PC-3 (cell line): ENCODE results near the gene AQP3. TPM values are rescaled to one million over a fixed set of nuclear protein-coding genes. Genes with fewer than 3 reads are reported as not detected.

Experiments used
- ATAC-seq: fragments of 200-7000 bp; cut with Tn5 transposase; 2 replicates; pipeline ENCODE4 v1.9.1; 2020; ENCODE audit warnings: mild to moderate bottlenecking, moderate library complexity
- BruUV-seq: library from RNA; stranded (reverse); fragments of 400-500 nt; replicated peaks from 2 replicates; lab custom pipeline; 2021; lab: Mats Ljungman, UMichigan
- CTCF ChIA-PET: fragments of 300-600 bp; sonication (Branson Sonifier 250); formaldehyde crosslinking; loops from one replicate; lab custom pipeline; 2022; ENCODE audit warnings: antibody characterized with exemption; lab: Charles Lee
- POLR2A ChIA-PET: fragments of 300-600 bp; sonication (Branson Sonifier 250); formaldehyde crosslinking; loops from one replicate; lab custom pipeline; 2022; ENCODE audit warnings: antibody characterized with exemption; ENCODE audit not compliant: unreplicated experiment; lab: Charles Lee
- DNase-seq: peaks from one replicate; pipeline ENCODE4 v3.0.0-alpha.2; 2015
- H2AFZ ChIP-seq: fragments of 300-600 bp; sonication (generic); 2 replicates; pipeline ENCODE4 v1.6.0; 2016; ENCODE audit warnings: antibody characterized with exemption, low read length
- H3F3A ChIP-seq: fragments of 300-600 bp; sonication (generic); one replicate; pipeline ENCODE4 v1.6.0; 2017; ENCODE audit warnings: antibody characterized with exemption, low read length, control low read depth, mild to moderate bottlenecking; ENCODE audit not compliant: unreplicated experiment
- H3K27ac ChIP-seq: fragments of 300-600 bp; sonication (generic); 2 replicates; pipeline ENCODE4 v1.5.1; 2016; ENCODE audit warnings: mild to moderate bottlenecking, low read length
- H3K27me3 ChIP-seq: fragments of 300-600 bp; sonication (generic); 2 replicates; pipeline ENCODE4 v1.6.1; 2016; ENCODE audit warnings: low read length, mixed read lengths
- H3K36me3 ChIP-seq: fragments of 300-600 bp; sonication (generic); 2 replicates; pipeline ENCODE4 v1.6.1; 2016; ENCODE audit warnings: low read depth, mixed run types, low read length, mixed read lengths
- H3K4me1 ChIP-seq: fragments of 300-600 bp; sonication (generic); 2 replicates; pipeline ENCODE4 v1.5.1; 2016; ENCODE audit warnings: low read length; ENCODE audit not compliant: insufficient read depth
- H3K4me2 ChIP-seq: fragments of 300-600 bp; sonication (generic); 2 replicates; pipeline ENCODE4 v1.6.0; 2016; ENCODE audit warnings: low read length
- H3K4me3 ChIP-seq: fragments of 300-600 bp; sonication (generic); 2 replicates; pipeline ENCODE4 v1.5.1; 2016; ENCODE audit warnings: mild to moderate bottlenecking, low read length, mixed read lengths
- H3K79me2 ChIP-seq: fragments of 300-600 bp; sonication (generic); 2 replicates; pipeline ENCODE4 v1.6.1; 2017; ENCODE audit warnings: low read length, mixed read lengths
- H3K9ac ChIP-seq: fragments of 300-600 bp; sonication (generic); 2 replicates; pipeline ENCODE4 v1.6.0; 2016; ENCODE audit warnings: mild to moderate bottlenecking, low read length
- H3K9me2 ChIP-seq: fragments of 300-600 bp; sonication (generic); replicated peaks from 2 replicates; pipeline ENCODE4 v1.6.1; 2016; ENCODE audit warnings: mixed run types, low read length, mixed read lengths
- H3K9me3 ChIP-seq: fragments of 300-600 bp; sonication (generic); 2 replicates; pipeline ENCODE4 v1.6.1; 2016; ENCODE audit warnings: low read length, mixed read lengths
- H4K20me1 ChIP-seq: fragments of 300-600 bp; sonication (generic); 2 replicates; pipeline ENCODE4 v1.6.1; 2016; ENCODE audit warnings: low read length, mixed read lengths
- CTCF ChIP-seq: fragments of 300-600 bp; sonication (generic); conservative IDR thresholded peaks from 2 replicates; pipeline ENCODE4 v1.5.1; 2017; ENCODE audit warnings: antibody characterized with exemption, low read depth, mild to moderate bottlenecking, low read length
- EZH2 ChIP-seq: fragments of 300-600 bp; sonication (generic); IDR thresholded peaks from one replicate; pipeline ENCODE4 v1.6.1; 2017; ENCODE audit warnings: antibody characterized with exemption, mild to moderate bottlenecking, low read length; ENCODE audit not compliant: unreplicated experiment
- EZH2phosphoT487 ChIP-seq: fragments of 300-600 bp; sonication (generic); IDR thresholded peaks from 2 replicates; pipeline ENCODE4 v1.6.1; 2018; ENCODE audit warnings: mild to moderate bottlenecking, antibody characterized with exemption, low read length, borderline replicate concordance
- intact Hi-C: fragments of 100-400 bp; cut with micrococcal nuclease; formaldehyde crosslinking; loops from 2 replicates; pipeline ENCODE4 v1.9.0; 2023
- total RNA-seq: library from RNA; depleted of rRNA; stranded (reverse); fragments of >200 nt; gene quantifications from 2 replicates; pipeline ENCODE4 v1.2.3, GENCODE V29; 2014

Gene AQP3
- total RNA-seq, 1 experiment from 2014 or later, result 5.1 TPM

- H3K9me2 ChIP-seq, result no peaks in the 10 kb centered on the region
- H3K9ac ChIP-seq, result no peak overlapping the region
- H3K9me3 ChIP-seq, result no peaks in the 10 kb centered on the region
- BruUV-seq, result no TSS peak
- no peaks in the 10 kb centered on the region for H4K20me1 ChIP-seq
- no peaks in the 10 kb centered on the region for H3K27me3 ChIP-seq
- no peaks in the 10 kb centered on the region for H3K79me2 ChIP-seq
- POLR2A ChIA-PET, result no interaction called here
- no peaks in the 10 kb centered on the region for H3F3A ChIP-seq
- H3K36me3 ChIP-seq, result no peaks in the 10 kb centered on the region
- H3K4me1 ChIP-seq, result peaks cover 24% of the 10 kb centered on the region
- no peak overlapping the region for H3K4me3 ChIP-seq
- H2AFZ ChIP-seq, result no peak overlapping the region
- H3K27ac ChIP-seq, result no peak overlapping the region
- H3K4me2 ChIP-seq, result no peak overlapping the region
- DNase-seq, result no peak
- ATAC-seq, result no peak
- no peak for TF ChIP-seq EZH2
- TF ChIP-seq CTCF, result no peak
- intact Hi-C loops, result no loop called here
- CTCF ChIA-PET, result no interaction called here
Measured at GRCh38 chr9:33419708-33420303, 27.6 kb downstream of the AQP3 start.

GRCh38 chr9:33418090-33418489, 29.3 kb downstream of the AQP3 start:
- H3K36me3 ChIP-seq, result no peaks in the 10 kb centered on the region
- H3K79me2 ChIP-seq, result no peaks in the 10 kb centered on the region
- DNase-seq (no peak), ATAC-seq (no peak)
- H3K9ac ChIP-seq, result no peak overlapping the region
- intact Hi-C loops, result no loop called here
- H3K9me3 ChIP-seq, result no peaks in the 10 kb centered on the region
- no peaks in the 10 kb centered on the region for H4K20me1 ChIP-seq
- CTCF ChIA-PET, result no interaction called here
- H3K4me3 ChIP-seq, result no peak overlapping the region
- no peak overlapping the region for H2AFZ ChIP-seq
- H3K27me3 ChIP-seq, result no peaks in the 10 kb centered on the region
- POLR2A ChIA-PET, result no interaction called here
- H3K9me2 ChIP-seq, result no peaks in the 10 kb centered on the region
- TF ChIP-seq EZH2phosphoT487 (no peak), CTCF (no peak), EZH2 (no peak)
- H3K27ac ChIP-seq, result no peak overlapping the region
- no peak overlapping the region for H3K4me2 ChIP-seq
- H3F3A ChIP-seq, result no peaks in the 10 kb centered on the region
- BruUV-seq, result no TSS peak
- peaks cover 29% of the 10 kb centered on the region for H3K4me1 ChIP-seq

- intact Hi-C loops, result no loop called here
- Histone ChIP-seq H3K4me2 (no peak overlapping the region), H3K9ac (no peak overlapping the region), H3K27me3 (no peaks in the 10 kb centered on the region), H2AFZ (no peak overlapping the region), H3F3A (no peaks in the 10 kb centered on the region), H3K27ac (no peak overlapping the region), H3K4me1 (peaks cover 29% of the 10 kb centered on the region), H3K36me3 (no peaks in the 10 kb centered on the region), H3K79me2 (no peaks in the 10 kb centered on the region), H3K9me3 (no peaks in the 10 kb centered on the region), H4K20me1 (no peaks in the 10 kb centered on the region), H3K4me3 (no peak overlapping the region), H3K9me2 (no peaks in the 10 kb centered on the region)
- no peak for TF ChIP-seq CTCF
- no TSS peak for BruUV-seq
- ChIA-PET CTCF (no interaction called here), POLR2A (no interaction called here)
- ATAC-seq (no peak), DNase-seq (no peak)
Measured at GRCh38 chr9:33416996-33417395, 30.4 kb downstream of the AQP3 start.
